Testis (tissue), 3 donors: ENCODE results near the gene IFI27L2. TPM values are rescaled to one million over a fixed set of nuclear protein-coding genes. Genes with fewer than 3 reads are reported as not detected.

Experiments
- DNase-seq: peaks from one replicate; pipeline ENCODE4 v3.0.0-alpha.2; 2019
- H3K27ac ChIP-seq, 2 donors: fragments of 200-600 bp; sonication (generic); one replicate each; pipeline ENCODE4 v1.5.1; 2019
- H3K27me3 ChIP-seq: fragments of 200-600 bp; sonication (generic); one replicate; pipeline ENCODE4 v1.5.1; 2019
- H3K36me3 ChIP-seq: fragments of 200-600 bp; sonication (generic); one replicate; pipeline ENCODE4 v1.5.1; 2017; ENCODE audit warnings: low read depth; ENCODE audit errors: missing control alignments
- H3K4me1 ChIP-seq: fragments of 200-600 bp; sonication (generic); one replicate; pipeline ENCODE4 v1.5.1; 2019
- H3K4me3 ChIP-seq, 2 donors: fragments of 200-600 bp; sonication (generic); one replicate each; pipeline ENCODE4 v1.5.1; 2017 to 2019
- H3K9me3 ChIP-seq: fragments of 200-600 bp; sonication (generic); one replicate; pipeline ENCODE4 v1.5.1; 2017
- POLR2A ChIP-seq: fragments of 450-650 bp; IDR thresholded peaks from one replicate; pipeline ENCODE4 v1.6.1; 2017; ENCODE audit warnings: antibody characterized with exemption, mild to moderate bottlenecking, moderate library complexity
- WGBS, 2 donors: methylation state at CpG; one replicate each; pipeline ENCODE4 v1.1.5; 2018; 5-methylcytosine and 5-hydroxymethylcytosine counted together
- intact Hi-C: fragments of 100-400 bp; cut with DNase I; formaldehyde crosslinking; loops from one replicate; pipeline ENCODE4 v1.15.1; 2023; ENCODE audit warnings: low total_unique reads
- polyA plus RNA-seq: library from polyadenylated mRNA; stranded (reverse); fragments of 350-450 nt; fragmentation: Illumina TruSeq; extraction: RNeasy Lipid Tissue Mini Kit (QIAGEN cat#74804); gene quantifications from one replicate; pipeline ENCODE4 v1.2.3, GENCODE V29; 2014; ENCODE audit warnings: low read depth, low replicate concordance; ENCODE audit not compliant: insufficient read depth
- total RNA-seq, 2 donors: library from RNA; depleted of rRNA; stranded (reverse); fragments of >200 nt; gene quantifications; one replicate each; pipeline ENCODE4 v1.2.3, GENCODE V29; 2016
- TF ChIP-seq, protein P1 (sequence below), 3 experiments: fragments of 450-650 bp in 2 of 3; fragments of 200-600 bp in 1 of 3; sonication (generic) in 1 of 3; IDR thresholded peaks; one replicate each; pipeline ENCODE4 v1.5.1; 2016 to 2019; ENCODE audit warnings: antibody characterized with exemption in 3 of 3, mild to moderate bottlenecking in 2 of 3, moderate library complexity in 1 of 3

The IFI27L2 gene
- total and polyA plus RNA-seq, 3 donors from 2014 or later = 71.8 to 187 (median 182) TPM

DNA sequence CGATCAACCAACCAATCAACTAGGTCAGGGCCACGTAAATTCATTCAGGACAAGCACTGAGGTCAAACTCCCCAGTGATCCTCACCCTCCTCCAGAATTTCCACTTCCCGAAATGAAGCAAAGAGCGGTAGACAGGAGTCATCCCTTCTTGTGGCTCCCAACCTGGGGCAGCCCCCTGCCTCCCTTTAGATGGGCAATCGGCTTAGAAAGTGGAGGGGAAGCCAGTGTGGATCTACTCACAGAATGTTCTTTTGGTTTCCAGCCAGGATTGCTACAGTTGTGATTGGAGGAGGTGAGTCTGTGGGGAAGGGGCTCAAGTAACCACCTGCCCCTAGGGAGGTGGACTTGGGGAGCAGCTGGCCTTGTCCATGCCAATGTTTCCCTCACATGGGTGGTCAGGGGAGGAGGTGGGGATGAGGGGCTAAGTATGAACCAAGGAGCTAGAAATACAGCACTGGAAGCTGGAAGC, 14.8 kb downstream of the IFI27L2 start:
- DNase-seq = no peak
- intact Hi-C loops = no loop called here
- WGBS, 2 donors = 41 to 47% methylated on average over 5 of the region's 5 CpGs
- Histone ChIP-seq H3K4me3 (no peak overlapping the region), H3K4me1 (peaks cover 35% of the 10 kb centered on the region), H3K9me3 (no peaks in the 10 kb centered on the region), H3K36me3 (no peaks in the 10 kb centered on the region), H3K27me3 (no peaks in the 10 kb centered on the region), H3K27ac (peak overlapping the region; percentile 34 to 62)
- TF ChIP-seq, protein P1, sequence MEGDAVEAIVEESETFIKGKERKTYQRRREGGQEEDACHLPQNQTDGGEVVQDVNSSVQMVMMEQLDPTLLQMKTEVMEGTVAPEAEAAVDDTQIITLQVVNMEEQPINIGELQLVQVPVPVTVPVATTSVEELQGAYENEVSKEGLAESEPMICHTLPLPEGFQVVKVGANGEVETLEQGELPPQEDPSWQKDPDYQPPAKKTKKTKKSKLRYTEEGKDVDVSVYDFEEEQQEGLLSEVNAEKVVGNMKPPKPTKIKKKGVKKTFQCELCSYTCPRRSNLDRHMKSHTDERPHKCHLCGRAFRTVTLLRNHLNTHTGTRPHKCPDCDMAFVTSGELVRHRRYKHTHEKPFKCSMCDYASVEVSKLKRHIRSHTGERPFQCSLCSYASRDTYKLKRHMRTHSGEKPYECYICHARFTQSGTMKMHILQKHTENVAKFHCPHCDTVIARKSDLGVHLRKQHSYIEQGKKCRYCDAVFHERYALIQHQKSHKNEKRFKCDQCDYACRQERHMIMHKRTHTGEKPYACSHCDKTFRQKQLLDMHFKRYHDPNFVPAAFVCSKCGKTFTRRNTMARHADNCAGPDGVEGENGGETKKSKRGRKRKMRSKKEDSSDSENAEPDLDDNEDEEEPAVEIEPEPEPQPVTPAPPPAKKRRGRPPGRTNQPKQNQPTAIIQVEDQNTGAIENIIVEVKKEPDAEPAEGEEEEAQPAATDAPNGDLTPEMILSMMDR (IDR thresholded peaks at IDR 0.05) = no peak
- TF ChIP-seq POLR2A = no peak

- H3K9me3 ChIP-seq = no peaks in the 10 kb centered on the region
- no peak overlapping the region for H3K4me3 ChIP-seq
- TF ChIP-seq, protein P1 (IDR thresholded peaks at IDR 0.05) = no peak
- H3K4me1 ChIP-seq = peaks cover 41% of the 10 kb centered on the region
- DNase-seq = peak; percentile 8
- H3K27ac ChIP-seq = peak overlapping the region; percentile 34 to 86
- intact Hi-C loops = no loop called here
- 58 to 75% methylated on average over 5 of the region's 5 CpGs for WGBS, 2 donors
- no peaks in the 10 kb centered on the region for H3K27me3 ChIP-seq
- no peaks in the 10 kb centered on the region for H3K36me3 ChIP-seq
Measured at GRCh38 chr14:94113908-94114588, 15.4 kb downstream of the IFI27L2 start.

- DNase-seq = peak; percentile 69
- H3K4me1 ChIP-seq = peaks cover 43% of the 10 kb centered on the region
- H3K4me3 ChIP-seq = no peak overlapping the region
- peak overlapping the region in 1 of 2 donors; percentile 86 for H3K27ac ChIP-seq
- H3K9me3 ChIP-seq = no peaks in the 10 kb centered on the region
- no peaks in the 10 kb centered on the region for H3K27me3 ChIP-seq
- WGBS, 2 donors = 50 to 51% methylated on average over 6 of the region's 6 CpGs
- intact Hi-C loops = no loop called here
- TF ChIP-seq, protein P1 (IDR thresholded peaks at IDR 0.05) = no peak
- no peak for TF ChIP-seq POLR2A
- H3K36me3 ChIP-seq = no peaks in the 10 kb centered on the region
Measured at GRCh38 chr14:94113490-94113889, 15.9 kb downstream of the IFI27L2 start.

DNA sequence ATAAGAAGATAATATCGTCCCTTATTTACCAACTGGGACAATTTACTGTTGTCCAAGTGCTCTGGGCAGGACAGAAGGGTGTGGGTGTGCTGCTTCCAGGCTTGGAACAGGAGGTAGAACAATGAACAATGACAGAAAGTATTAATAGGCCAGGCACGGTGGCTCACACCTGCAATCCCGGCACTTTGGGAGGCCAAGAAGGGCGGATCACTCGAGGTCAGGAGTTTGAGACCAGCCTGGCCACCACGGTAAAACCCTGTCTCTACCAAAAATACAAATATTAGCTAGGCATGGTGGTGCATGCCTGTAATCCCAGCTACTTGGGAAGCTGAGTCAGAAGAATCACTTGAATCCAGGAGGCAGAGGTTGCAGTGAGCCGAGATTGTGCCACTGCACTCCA, 16.3 kb downstream of the IFI27L2 start:
- TF ChIP-seq POLR2A = no peak
- TF ChIP-seq, protein P1 (IDR thresholded peaks at IDR 0.05) = no peak
- DNase-seq = peak; percentile 12
- Histone ChIP-seq H3K9me3 (no peaks in the 10 kb centered on the region), H3K36me3 (no peaks in the 10 kb centered on the region), H3K4me1 (peaks cover 43% of the 10 kb centered on the region), H3K4me3 (no peak overlapping the region), H3K27ac (peak overlapping the region in 1 of 2 donors; percentile 86), H3K27me3 (no peaks in the 10 kb centered on the region)
- WGBS, 2 donors = 61 to 77% methylated on average over 7 of the region's 7 CpGs
- intact Hi-C loops = no loop called here
